Osteocyte (in vitro differentiated cells): ENCODE data around the gene CXCL16. TPM values are rescaled to one million over a fixed set of nuclear protein-coding genes. Genes with fewer than 3 reads are reported as not detected.

Source experiments
- DNase-seq: peaks from one replicate; pipeline ENCODE4 v3.0.0; 2021; ENCODE audit warnings: mixed read lengths; ENCODE audit not compliant: unreplicated experiment; ENCODE audit errors: extremely low spot score
- H3K27ac Mint-ChIP-seq: one replicate; pipeline ENCODE4 v1.8.0; 2021; ENCODE audit warnings: mild to moderate bottlenecking, mixed read lengths; ENCODE audit not compliant: unreplicated experiment
- H3K27me3 Mint-ChIP-seq: one replicate; pipeline ENCODE4 v1.8.0; 2021; ENCODE audit warnings: mixed read lengths; ENCODE audit not compliant: unreplicated experiment
- H3K36me3 Mint-ChIP-seq: one replicate; pipeline ENCODE4 v1.8.0; 2021; ENCODE audit warnings: mixed read lengths; ENCODE audit not compliant: unreplicated experiment
- H3K4me1 Mint-ChIP-seq: one replicate; pipeline ENCODE4 v1.8.0; 2021; ENCODE audit warnings: mixed read lengths; ENCODE audit not compliant: unreplicated experiment
- H3K4me3 Mint-ChIP-seq: one replicate; pipeline ENCODE4 v1.8.0; 2021; ENCODE audit warnings: mild to moderate bottlenecking, moderate library complexity, mixed read lengths; ENCODE audit not compliant: unreplicated experiment
- H3K9me3 Mint-ChIP-seq: one replicate; pipeline ENCODE4 v1.8.0; 2021; ENCODE audit warnings: mixed read lengths; ENCODE audit not compliant: unreplicated experiment
- total RNA-seq: library from RNA; stranded (reverse); gene quantifications from 2 replicates; pipeline ENCODE4 v1.2.1, GENCODE V29; 2021
- TF ChIP-seq, protein P1 (sequence below): fragments of 200-600 bp; sonication (generic); IDR thresholded peaks from 2 replicates; pipeline ENCODE4 v1.5.0; 2021; ENCODE audit warnings: antibody characterized with exemption, mild to moderate bottlenecking, moderate library complexity

Gene CXCL16
- total RNA-seq, 1 donor from 2014 or later = 12.8 TPM

DNA sequence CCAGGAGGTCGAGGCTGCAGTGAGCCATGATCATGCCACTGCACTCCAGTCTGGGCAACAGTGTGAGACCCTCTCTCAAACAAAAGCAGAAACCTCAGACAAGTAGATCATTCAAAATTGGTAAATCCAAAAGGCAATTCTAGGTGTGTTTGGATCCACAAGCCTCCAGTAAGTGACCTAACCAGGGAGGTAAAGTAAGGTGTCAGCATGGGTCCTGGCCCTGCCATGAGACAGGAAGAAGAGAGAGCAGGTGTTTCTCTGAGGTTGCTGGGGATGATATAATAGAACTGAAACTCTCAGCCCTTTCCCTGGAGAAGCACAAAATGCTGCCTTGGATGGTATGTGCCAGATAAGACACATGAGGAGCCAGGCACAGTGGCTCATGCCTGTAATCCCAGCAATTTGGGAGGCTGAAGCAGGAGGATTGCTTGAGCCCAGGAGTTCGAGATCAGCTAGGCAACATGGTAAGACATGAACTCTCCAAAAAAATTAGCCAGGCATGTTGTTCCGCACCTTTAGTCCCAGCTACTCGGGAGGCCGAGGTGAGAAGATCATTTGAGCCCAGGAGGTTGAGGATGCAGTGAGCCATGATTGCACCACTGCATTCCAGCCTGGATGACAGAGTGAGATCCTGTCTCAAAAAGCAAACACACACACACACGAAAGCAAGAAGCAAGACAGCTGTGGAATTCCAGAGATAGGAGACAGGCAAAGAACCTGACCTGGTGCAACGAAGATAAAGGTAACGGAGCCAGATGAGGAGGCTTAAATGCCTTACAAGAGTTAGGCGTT lies 38.4 kb upstream of the CXCL16 start:
- H3K9me3 Mint-ChIP-seq = no peaks in the 10 kb centered on the region

DNA sequence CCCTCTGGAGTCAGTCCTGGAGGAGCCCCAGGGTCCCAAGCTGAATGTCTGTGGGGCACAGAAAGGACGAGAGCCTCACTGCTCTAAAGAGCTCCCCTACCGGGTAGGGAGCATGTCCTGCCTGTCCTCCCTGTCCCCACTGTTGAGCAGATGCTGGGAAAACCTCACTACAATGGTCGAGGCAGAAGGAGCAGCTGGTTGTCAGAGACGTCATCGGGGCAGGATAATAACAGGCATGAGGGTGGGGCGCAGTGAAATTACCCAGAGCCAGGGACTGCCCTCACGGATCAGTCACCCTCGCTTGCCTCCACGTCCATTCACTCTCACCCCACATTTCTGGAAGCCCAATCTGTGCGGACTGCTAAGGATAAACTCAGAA lies 32.5 kb upstream of the CXCL16 start:
- Mint-ChIP-seq H3K9me3 (no peaks in the 10 kb centered on the region), H3K27me3 (peaks cover 21% of the 10 kb centered on the region), H3K36me3 (no peaks in the 10 kb centered on the region), H3K27ac (no peak overlapping the region), H3K4me3 (no peak overlapping the region), H3K4me1 (no peaks in the 10 kb centered on the region)
- no peak for DNase-seq
- TF ChIP-seq, protein P1, sequence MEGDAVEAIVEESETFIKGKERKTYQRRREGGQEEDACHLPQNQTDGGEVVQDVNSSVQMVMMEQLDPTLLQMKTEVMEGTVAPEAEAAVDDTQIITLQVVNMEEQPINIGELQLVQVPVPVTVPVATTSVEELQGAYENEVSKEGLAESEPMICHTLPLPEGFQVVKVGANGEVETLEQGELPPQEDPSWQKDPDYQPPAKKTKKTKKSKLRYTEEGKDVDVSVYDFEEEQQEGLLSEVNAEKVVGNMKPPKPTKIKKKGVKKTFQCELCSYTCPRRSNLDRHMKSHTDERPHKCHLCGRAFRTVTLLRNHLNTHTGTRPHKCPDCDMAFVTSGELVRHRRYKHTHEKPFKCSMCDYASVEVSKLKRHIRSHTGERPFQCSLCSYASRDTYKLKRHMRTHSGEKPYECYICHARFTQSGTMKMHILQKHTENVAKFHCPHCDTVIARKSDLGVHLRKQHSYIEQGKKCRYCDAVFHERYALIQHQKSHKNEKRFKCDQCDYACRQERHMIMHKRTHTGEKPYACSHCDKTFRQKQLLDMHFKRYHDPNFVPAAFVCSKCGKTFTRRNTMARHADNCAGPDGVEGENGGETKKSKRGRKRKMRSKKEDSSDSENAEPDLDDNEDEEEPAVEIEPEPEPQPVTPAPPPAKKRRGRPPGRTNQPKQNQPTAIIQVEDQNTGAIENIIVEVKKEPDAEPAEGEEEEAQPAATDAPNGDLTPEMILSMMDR = no peak

More for the DNA sequence above, 38.4 kb upstream of the CXCL16 start:
- Mint-ChIP-seq H3K36me3 (no peaks in the 10 kb centered on the region), H3K4me1 (no peaks in the 10 kb centered on the region), H3K4me3 (no peak overlapping the region), H3K27me3 (peaks cover 34% of the 10 kb centered on the region), H3K27ac (no peak overlapping the region)
- TF ChIP-seq, protein P1 = no peak
- DNase-seq = no peak

DNA sequence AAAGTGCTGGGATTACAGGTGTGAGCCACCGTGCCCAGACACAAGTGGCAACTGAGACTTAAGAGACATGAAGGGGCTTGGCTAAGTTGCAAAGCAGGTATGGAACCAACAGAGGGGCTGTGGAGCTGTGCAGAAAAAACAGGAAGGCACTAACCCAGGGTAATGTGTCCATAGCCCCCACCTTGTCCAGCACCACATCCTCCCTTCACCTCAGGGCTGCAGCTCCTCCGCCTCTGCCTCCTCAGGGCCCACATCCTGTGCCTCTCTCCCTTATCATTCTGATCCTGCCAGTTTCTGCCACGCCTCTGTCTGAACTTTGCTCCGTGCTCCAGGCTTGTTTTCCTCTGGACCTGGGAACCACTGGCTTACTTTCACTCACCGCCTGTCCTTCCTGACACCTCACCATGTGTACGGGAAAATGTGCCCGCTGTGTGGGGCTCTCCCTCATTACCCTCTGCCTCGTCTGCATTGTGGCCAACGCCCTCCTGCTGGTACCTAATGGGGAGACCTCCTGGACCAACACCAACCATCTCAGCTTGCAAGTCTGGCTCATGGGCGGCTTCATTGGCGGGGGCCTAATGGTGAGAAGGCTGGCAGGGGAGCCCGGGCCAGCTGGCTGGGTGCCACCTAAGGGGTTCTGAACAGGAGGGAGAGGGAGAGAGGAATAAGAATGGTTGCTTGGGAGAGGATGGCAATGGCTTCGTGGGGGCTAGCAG lies 31.9 kb upstream of the CXCL16 start, which contains the start of gene TM4SF5:
Gene TM4SF5, plus strand, starts transcription at position 368 of the 716 bp plus-strand sequence. Its CDS starts 37 bp downstream, at position 405.
- DNase-seq = no peak
- no peaks in the 10 kb centered on the region for H3K4me1 Mint-ChIP-seq
- peaks cover 23% of the 10 kb centered on the region for H3K27me3 Mint-ChIP-seq
- H3K4me3 Mint-ChIP-seq = no peak within 1 kb of the TSS
- no peaks in the 10 kb centered on the region for H3K9me3 Mint-ChIP-seq
- TF ChIP-seq, protein P1 = no peak
- H3K27ac Mint-ChIP-seq = no peak within 1 kb of the TSS
- H3K36me3 Mint-ChIP-seq = no peaks in the 10 kb centered on the region

DNA sequence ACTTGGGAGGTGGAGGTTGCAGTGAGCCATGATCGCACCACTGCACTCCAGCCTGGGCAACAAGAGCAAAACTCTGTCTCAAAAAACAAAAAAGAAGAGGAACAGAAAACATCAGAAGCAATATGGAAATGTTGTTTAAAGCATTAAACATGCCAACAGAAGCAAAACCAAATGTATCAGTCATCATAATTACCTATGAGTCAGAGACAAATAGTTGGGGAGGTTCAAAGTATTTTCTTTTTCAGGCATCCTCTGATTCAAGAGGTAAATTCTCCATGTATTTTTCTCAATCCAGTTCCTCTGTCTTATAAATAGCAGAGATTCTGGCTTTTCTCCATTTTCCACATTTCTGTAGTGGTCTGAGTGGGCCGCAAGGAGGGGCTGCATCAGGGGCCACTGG lies 29.9 kb upstream of the CXCL16 start:
- H3K4me1 Mint-ChIP-seq = no peaks in the 10 kb centered on the region
- TF ChIP-seq, protein P1 = no peak
- DNase-seq = no peak
- H3K9me3 Mint-ChIP-seq = no peaks in the 10 kb centered on the region
- no peaks in the 10 kb centered on the region for H3K36me3 Mint-ChIP-seq
- H3K27me3 Mint-ChIP-seq = peaks cover 26% of the 10 kb centered on the region
- no peak overlapping the region for H3K27ac Mint-ChIP-seq
- H3K4me3 Mint-ChIP-seq = no peak overlapping the region

DNA sequence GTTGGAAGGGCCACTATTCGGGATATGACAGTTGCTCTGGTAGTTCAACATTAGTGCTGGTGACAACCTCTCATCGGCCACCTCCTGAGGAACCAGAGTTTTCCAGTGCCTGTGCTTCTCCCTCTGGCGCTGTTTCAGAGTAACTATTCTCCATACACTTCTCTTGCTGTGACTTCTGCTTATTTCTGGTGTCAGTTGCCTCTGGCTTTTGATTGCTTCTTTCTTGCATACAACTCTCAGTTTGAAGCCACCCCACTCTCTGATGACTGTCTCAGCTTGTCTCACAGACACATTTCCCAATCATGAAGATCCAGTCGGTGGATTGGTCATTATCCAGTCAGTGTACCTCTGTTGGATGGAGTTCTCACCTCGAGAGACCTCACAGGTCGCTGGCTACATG lies 28.6 kb upstream of the CXCL16 start:
- Mint-ChIP-seq H3K4me3 (no peak overlapping the region), H3K36me3 (no peaks in the 10 kb centered on the region), H3K4me1 (no peaks in the 10 kb centered on the region), H3K27ac (no peak overlapping the region), H3K27me3 (peaks cover 25% of the 10 kb centered on the region), H3K9me3 (no peaks in the 10 kb centered on the region)
- no peak for DNase-seq
- TF ChIP-seq, protein P1 = no peak
